HTERT RPE-1 (cell line): ENCODE data around the gene CRISP2.

Experiments
- in situ Hi-C: fragments of 300-500 bp; cut with MboI; formaldehyde crosslinking; loops from 4 replicates; pipeline ENCODE4 v1.14.3; 2020; ENCODE audit warnings: low sequenced_read_pairs

CRISP2 gene

GRCh38 chr6:49662231-49662891 is 51.0 kb downstream of the CRISP2 start:
- in situ Hi-C loops: no loop called here

- in situ Hi-C loops: no loop called here
Measured at GRCh38 chr6:49653942-49654341, 59.4 kb downstream of the CRISP2 start.

- in situ Hi-C loops: no loop called here
Measured at GRCh38 chr6:49653438-49653837, 59.9 kb downstream of the CRISP2 start.

- in situ Hi-C loops: no loop called here
Measured at GRCh38 chr6:49651239-49651638, 62.1 kb downstream of the CRISP2 start.

- in situ Hi-C loops: no loop called here
Measured at GRCh38 chr6:49649988-49650387, 63.4 kb downstream of the CRISP2 start.

GRCh38 chr6:49648036-49648435 is 65.3 kb downstream of the CRISP2 start:
- in situ Hi-C loops: no loop called here

- in situ Hi-C loops: no loop called here
Measured at GRCh38 chr6:49647476-49647875, 65.9 kb downstream of the CRISP2 start.

GRCh38 chr6:49646942-49647341 is 66.4 kb downstream of the CRISP2 start:
- in situ Hi-C loops: no loop called here

- in situ Hi-C loops: no loop called here
Measured at GRCh38 chr6:49646130-49646824, 67.1 kb downstream of the CRISP2 start.

- in situ Hi-C loops: no loop called here
Measured at GRCh38 chr6:49645139-49645538, 68.2 kb downstream of the CRISP2 start.
